Ishikawa (cell line): ENCODE measurements around the gene CCDC91.

ENCODE experiments used
- CEBPB ChIP-seq: IDR thresholded peaks from 2 replicates; pipeline ENCODE4 v1.6.1; 2012
- CREB1 ChIP-seq: IDR thresholded peaks from 2 replicates; pipeline ENCODE4 v1.6.1; 2012; ENCODE audit warnings: low read depth
- EGR1 ChIP-seq: IDR thresholded peaks from 2 replicates; pipeline ENCODE4 v1.6.1; 2012
- EP300 ChIP-seq: IDR thresholded peaks from 2 replicates; pipeline ENCODE4 v1.6.1; 2012; ENCODE audit warnings: borderline replicate concordance
- FOXM1 ChIP-seq: IDR thresholded peaks from 2 replicates; pipeline ENCODE4 v1.6.1; 2012; ENCODE audit warnings: low read depth, borderline replicate concordance
- MAX ChIP-seq: IDR thresholded peaks from 2 replicates; pipeline ENCODE4 v1.6.1; 2012
- NFIC ChIP-seq: IDR thresholded peaks from 2 replicates; pipeline ENCODE4 v1.6.1; 2012
- RAD21 ChIP-seq: IDR thresholded peaks from 2 replicates; pipeline ENCODE4 v1.6.1; 2012; ENCODE audit warnings: low read depth
- REST ChIP-seq: IDR thresholded peaks from 2 replicates; pipeline ENCODE4 v1.6.1; 2012; ENCODE audit warnings: low read depth, mild to moderate bottlenecking
- TAF1 ChIP-seq: IDR thresholded peaks from 2 replicates; pipeline ENCODE4 v1.6.1; 2012; ENCODE audit warnings: low read depth, mild to moderate bottlenecking
- TCF12 ChIP-seq: IDR thresholded peaks from 2 replicates; pipeline ENCODE4 v1.6.1; 2012; ENCODE audit warnings: low read depth
- TEAD4 ChIP-seq: IDR thresholded peaks from 2 replicates; pipeline ENCODE4 v1.6.1; 2012
- YY1 ChIP-seq: IDR thresholded peaks from 2 replicates; pipeline ENCODE4 v1.6.1; 2012; ENCODE audit warnings: low read depth
- ZBTB7A ChIP-seq: IDR thresholded peaks from 2 replicates; pipeline ENCODE4 v1.6.1; 2012; ENCODE audit warnings: low read depth
- TF ChIP-seq, protein P1 (sequence below): IDR thresholded peaks from 2 replicates; pipeline ENCODE4 v1.6.1; 2012

Gene CCDC91

GRCh38 chr12:28507033-28507432 lies 316.8 kb downstream of the CCDC91 start:
- TF ChIP-seq CEBPB: no peak
- no peak for TF ChIP-seq RAD21
- TF ChIP-seq FOXM1: no peak
- TF ChIP-seq TAF1: no peak
- TF ChIP-seq MAX: no peak

GRCh38 chr12:28507867-28508266 lies 317.6 kb downstream of the CCDC91 start:
- TF ChIP-seq EP300: no peak
- TF ChIP-seq TEAD4: no peak
- no peak for TF ChIP-seq RAD21
- TF ChIP-seq REST: no peak
- no peak for TF ChIP-seq TAF1
- TF ChIP-seq NFIC: no peak
- no peak for TF ChIP-seq EGR1
- TF ChIP-seq YY1: no peak
- TF ChIP-seq FOXM1: no peak
- TF ChIP-seq CREB1: no peak
- TF ChIP-seq TCF12: no peak
- TF ChIP-seq ZBTB7A: no peak
- no peak for TF ChIP-seq CEBPB
- TF ChIP-seq, protein P1, sequence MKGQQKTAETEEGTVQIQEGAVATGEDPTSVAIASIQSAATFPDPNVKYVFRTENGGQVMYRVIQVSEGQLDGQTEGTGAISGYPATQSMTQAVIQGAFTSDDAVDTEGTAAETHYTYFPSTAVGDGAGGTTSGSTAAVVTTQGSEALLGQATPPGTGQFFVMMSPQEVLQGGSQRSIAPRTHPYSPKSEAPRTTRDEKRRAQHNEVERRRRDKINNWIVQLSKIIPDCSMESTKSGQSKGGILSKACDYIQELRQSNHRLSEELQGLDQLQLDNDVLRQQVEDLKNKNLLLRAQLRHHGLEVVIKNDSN: no peak
- no peak for TF ChIP-seq MAX

DNA sequence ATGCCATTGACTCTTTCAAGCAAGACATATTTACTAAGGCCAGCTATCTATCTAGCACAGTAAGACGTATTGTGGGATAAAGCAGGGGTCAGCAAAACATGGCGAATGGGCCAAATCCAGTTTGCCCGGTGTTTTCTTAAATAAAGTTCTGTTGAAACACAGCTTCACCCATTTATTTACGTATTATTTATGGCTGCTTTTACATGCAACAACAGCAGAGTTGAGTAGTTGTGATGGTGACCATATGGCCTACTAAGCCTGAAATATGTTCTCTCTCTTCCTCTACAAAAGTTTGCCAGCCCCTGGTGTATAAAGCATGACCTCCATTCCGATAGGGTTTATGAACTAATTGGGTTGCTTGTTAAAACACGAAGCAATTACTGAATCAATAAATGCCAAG lies 322.1 kb downstream of the CCDC91 start:
- TF ChIP-seq EGR1: no peak
- TF ChIP-seq NFIC: no peak
- TF ChIP-seq TEAD4: no peak
- no peak for TF ChIP-seq TCF12
- TF ChIP-seq, protein P1: no peak
- TF ChIP-seq TAF1: no peak
- TF ChIP-seq MAX: no peak
- TF ChIP-seq ZBTB7A: no peak
- no peak for TF ChIP-seq REST
- TF ChIP-seq CEBPB: no peak
- TF ChIP-seq CREB1: no peak
- no peak for TF ChIP-seq RAD21
- TF ChIP-seq EP300: no peak

DNA sequence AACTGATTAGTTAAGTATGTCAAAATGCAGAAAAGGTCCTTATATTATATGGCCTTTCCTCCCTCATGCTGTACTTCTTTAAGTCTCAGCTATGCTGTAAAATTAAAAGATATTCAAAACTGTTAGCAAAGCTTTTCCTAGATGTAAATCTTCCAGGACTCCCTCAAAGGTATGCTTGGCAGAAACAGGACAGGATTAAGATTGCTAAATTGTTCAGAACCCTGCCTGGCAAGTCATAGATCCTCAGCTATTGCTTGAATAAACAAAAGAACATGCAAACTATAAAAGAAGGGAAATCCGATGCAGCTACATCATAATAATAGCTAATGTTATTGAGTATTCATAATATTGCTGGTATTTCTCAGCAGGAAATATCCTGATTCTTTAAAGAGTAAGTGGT lies 322.6 kb downstream of the CCDC91 start:
- no peak for TF ChIP-seq REST
- TF ChIP-seq MAX: no peak
- no peak for TF ChIP-seq TEAD4
- no peak for TF ChIP-seq CREB1
- TF ChIP-seq EGR1: no peak
- TF ChIP-seq TAF1: no peak
- TF ChIP-seq EP300: no peak
- TF ChIP-seq FOXM1: no peak
- no peak for TF ChIP-seq YY1
- no peak for TF ChIP-seq NFIC
- no peak for TF ChIP-seq ZBTB7A
- no peak for TF ChIP-seq CEBPB
- no peak for TF ChIP-seq TCF12
- no peak for TF ChIP-seq RAD21
- TF ChIP-seq, protein P1: no peak
